Raji (cell line): ENCODE data around the gene TJAP1.

Source experiments
- POLR2A ChIP-seq: IDR thresholded peaks from 2 replicates; pipeline ENCODE4 v1.6.1; 2011; ENCODE audit warnings: low read depth, low read length, control low read depth; ENCODE audit not compliant: insufficient read depth

The TJAP1 gene

DNA sequence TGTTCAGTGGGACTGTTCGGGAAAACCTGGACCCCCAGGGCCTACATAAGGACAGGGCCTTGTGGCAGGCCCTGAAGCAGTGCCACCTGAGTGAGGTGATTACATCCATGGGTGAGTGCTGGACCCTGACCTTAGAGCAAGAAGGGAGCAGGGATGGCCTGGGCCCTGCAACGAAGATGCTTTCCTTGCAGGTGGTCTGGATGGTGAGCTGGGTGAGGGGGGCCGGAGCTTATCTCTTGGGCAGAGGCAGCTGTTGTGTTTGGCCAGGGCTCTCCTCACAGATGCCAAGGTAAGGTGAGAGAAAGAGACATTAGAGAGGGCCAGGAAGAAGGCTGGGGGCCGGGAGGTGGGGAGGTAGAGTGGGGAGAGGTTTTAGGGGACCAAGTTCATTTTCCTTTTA is 28.5 kb upstream of the TJAP1 start:
- no peak for TF ChIP-seq POLR2A

- no peak for TF ChIP-seq POLR2A
These were observed 26.7 kb upstream of the TJAP1 start for GRCh38 chr6:43450699-43451131.

DNA sequence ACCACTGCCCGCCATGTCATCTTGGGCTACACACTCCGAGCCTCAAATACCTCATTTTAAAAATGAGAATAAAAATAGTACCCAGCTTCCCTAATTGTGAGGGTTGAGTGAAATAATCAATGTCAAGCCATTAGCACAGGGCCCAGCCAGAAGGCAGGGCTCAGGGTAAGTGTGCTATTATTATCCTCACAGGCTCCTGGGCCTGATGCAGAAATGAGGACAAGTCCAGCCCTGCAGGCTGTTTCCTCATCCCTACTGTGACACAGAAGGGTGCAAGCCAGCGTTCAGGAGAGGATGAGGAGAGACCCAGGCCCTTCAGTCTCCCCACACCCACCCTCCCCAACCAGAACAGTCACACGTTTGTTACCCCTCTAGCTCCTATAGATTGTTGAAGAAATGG is 26.0 kb upstream of the TJAP1 start:
- no peak for TF ChIP-seq POLR2A

DNA sequence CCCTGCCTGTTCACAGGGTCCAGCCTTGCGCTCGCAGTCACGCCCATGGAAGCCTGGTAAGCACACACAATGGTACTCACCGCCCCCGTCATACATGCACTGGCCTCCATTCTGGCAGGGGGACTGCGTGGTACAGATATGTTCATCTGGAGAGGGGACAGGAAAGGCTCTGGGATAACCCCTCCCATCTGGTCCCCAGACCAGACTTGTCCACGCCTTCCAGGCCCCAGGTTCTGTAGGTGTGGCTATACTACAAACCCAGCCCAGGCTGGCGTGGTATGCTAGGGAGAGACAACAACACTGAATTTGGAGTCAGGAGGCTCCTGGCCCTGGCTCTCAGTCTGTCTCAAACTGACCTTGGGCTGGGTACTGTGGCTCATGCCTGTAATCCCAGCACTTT is 25.4 kb upstream of the TJAP1 start:
- no peak for TF ChIP-seq POLR2A

DNA sequence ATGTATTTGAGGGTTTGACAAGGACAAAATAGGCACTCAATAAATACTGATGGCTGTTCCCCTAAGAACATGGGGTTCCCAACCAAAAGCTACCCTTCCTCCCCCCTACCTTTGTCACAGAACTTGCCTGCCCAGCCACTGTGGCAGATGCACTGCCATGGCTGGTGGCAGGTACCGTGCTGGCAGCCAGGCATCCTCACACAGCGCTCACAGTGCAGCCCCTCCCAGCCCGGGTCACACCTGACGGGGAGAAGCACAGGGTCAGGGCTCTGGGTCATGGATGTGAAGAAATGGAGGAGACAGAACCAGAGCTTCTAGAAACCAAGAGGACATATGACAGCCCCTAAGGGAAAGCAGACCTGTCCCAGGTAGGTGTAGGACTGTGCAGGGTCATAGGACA is 24.5 kb upstream of the TJAP1 start:
- no peak for TF ChIP-seq POLR2A

GRCh38 chr6:43453831-43454230 is 23.5 kb upstream of the TJAP1 start:
- TF ChIP-seq POLR2A = no peak

DNA sequence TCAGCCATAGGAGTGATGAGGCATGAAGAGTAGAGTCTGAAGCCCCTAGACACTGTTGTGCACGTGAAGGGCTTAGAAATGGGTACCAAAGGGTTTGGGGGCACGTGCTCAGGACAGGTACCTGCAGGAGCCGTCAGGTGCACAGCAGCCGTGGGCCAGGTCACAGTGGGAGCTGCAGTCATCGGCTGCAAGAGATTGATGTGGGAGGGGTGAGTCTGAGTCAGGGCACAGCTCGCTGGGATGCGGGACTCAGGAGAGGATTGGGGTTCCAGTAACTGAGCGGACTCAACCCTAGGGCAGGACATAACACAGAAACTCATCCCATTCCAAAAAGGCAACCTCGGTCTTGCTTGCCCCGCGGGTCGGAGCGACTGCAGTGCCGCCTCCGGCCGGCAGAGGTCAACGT is 23.1 kb upstream of the TJAP1 start:
- TF ChIP-seq POLR2A = no peak

DNA sequence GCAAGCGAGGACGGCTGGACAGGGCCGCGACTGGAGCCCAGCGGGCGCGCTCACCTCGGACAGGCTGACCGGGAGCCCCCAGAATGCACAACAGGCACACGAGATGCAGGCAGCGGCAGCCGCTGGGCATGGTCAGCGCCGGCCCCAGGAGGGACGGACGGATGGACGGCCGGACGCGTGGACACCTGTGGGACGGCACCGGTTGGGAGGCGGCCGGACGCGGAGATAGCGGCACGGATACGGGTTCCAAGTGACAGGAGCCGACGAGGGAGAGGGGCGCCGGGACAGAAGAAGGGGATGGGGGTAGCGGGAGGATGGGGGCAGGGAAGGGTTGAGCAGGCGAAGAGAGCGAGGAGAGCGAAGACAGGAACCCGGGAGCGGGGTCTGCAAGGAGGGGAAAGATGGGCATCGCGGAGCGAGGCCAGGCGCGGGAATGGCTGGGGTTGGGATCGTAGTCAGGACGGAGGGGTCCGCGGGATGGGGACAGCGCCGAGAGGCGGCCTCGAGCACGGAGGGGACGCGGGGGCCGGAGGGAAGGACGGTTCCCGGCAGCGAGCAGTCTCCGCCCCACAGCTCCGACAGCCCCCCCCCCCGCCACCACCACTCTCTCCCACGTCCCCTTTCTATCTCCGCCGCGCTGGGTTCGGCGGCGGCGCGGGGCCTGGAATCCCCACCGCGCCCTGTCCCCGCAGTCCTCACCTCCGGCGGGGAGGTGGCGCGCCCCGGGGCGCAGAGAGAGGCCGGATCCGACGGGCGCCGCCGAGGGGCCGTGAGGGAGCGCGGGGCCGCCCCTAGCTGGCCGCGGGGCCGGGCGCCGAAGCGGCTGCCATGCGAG is 22.5 kb upstream of the TJAP1 start:
- no peak for TF ChIP-seq POLR2A

DNA sequence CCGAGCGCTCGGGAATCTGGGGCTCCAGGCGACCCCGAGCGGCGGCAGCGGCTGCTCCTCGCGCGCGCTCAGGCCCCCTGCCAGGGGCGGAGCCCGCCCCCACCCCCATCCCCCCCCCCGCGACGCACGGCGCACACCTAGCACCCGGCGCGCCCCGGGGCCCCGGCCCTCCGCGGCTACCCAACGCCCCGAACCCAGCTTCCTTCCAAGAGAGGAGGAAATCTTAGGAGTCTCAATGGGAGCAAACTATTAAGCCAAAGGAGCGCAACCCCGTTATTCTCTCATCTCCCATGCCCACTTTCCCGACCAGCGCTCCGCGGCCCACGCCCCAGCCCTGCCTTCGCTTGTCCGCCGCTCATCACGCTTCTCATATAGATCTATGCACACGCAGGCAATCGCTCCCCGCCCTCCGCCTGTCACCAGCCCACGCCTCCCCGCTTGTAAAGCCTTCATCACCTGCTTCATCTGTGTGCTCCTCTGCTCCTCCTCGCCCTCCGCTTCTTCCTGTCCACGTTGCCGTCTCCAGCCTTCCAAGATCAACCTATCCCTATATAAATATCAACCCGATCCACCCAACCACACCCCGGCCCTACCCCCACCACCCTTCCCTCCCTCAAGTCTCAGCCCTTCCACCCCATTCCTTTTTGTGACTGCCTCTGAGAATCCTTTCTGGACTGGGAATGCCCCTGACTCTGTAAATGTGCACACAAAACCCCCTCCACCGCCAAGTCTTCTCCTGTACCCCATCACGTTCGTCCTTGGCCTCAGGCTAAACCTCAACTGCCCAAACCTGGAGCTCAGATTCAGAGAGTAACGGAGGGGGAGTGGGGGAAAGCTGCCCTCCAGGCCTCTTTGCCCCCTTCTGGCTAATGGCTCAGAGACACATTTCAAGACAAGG is 21.6 kb upstream of the TJAP1 start, which contains the start of gene DLK2:
TSS of gene DLK2 (minus strand) at position 18 of the 898 bp plus-strand sequence. CDS start 723 bp downstream, outside the sequence.
- TF ChIP-seq POLR2A = no peak

DNA sequence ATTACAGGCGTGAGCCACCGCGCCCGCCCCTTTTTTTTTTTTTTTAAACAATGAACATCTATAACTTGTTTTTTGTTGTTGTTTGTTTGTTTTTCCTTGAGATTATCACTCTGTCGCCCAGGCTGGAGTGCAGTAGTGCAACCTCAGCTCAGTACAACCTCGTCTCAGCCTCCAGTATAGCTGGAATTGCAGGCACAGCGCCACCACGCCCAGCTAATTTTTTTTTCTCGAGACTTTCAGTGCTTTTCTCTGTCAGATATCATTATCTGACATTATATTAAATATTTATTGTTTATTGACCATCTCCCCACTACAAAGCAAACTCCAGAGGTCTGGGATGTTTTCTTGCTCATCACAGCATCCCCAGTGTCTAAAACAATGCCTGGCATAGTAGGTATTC is 19.7 kb upstream of the TJAP1 start:
- TF ChIP-seq POLR2A = no peak

- TF ChIP-seq POLR2A = no peak
These were observed 17.8 kb upstream of the TJAP1 start for GRCh38 chr6:43459535-43459934.

DNA sequence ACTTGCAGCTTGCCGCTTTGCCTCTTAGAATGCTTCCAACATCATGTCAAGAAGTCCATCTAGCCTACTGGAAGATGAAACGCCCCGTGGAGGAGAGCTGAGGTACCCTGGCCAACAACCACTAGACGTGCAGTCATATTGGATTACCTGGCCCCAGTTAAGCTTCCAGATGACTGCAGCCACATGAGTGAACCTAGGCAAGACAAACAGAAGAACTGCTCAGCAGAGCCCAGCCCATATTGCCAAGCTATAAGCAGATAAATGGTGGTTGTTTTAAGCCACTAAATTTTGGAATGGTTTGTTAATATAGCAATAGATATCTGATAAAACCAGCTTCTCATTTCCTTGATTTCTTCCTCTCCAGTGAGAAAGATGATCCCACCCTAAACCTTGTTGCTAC is 17.3 kb upstream of the TJAP1 start:
- no peak for TF ChIP-seq POLR2A

DNA sequence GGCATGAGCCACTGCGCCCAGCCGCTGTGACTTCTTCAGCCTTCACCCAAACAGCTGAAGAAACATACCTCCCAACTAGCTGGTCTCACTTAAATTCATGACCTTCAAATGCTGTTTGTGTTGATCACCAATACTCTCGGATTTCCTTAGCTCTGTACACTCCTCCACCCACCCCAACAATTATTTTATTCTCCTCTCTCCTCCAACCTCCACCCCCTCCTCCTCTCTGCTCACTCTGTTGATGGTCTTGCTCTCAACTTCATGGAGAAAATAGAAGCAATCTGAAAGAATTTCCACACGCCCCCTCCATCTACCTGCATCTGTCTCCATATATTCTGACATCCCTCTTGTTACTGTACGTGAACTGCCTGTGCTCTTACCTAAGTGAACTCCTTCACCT is 15.4 kb upstream of the TJAP1 start:
- no peak for TF ChIP-seq POLR2A

DNA sequence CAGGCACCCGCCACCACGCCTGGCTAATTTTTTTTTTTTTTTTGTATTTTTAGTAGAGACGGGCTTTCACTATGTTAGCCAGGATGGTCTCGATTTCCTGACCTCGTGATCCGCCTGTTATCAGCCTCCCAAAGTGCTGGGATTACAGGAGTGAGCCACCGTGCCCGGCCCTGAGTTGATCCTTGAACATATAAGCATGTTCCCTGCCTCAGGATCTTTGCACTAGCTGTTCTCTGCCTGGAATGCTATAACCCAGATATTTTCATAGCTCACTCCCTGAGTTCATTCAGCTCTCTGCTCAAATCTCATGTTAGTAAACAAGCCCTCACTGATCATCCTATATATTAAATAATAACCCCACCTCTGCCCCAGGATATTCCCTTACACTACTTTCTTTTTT is 13.0 kb upstream of the TJAP1 start:
- no peak for TF ChIP-seq POLR2A

DNA sequence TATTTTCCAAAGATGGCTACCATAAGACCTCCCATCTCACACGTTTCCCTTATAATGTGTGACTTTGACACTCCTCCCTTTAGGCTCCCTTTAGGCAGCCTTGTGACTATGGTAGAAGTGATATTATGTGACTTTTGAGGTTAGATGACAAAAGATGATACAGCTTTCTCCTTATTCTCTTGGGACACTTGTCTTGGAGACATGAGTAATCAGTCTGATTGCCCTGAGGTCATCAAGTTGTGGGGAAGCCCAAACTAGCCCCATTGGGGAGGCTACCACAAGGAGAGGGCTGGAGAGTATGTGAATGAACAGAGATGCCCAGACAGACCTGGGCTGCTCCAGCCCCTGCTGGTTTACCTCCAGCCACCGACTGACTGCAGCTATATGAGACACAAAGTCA is 11.4 kb upstream of the TJAP1 start:
- TF ChIP-seq POLR2A = no peak

DNA sequence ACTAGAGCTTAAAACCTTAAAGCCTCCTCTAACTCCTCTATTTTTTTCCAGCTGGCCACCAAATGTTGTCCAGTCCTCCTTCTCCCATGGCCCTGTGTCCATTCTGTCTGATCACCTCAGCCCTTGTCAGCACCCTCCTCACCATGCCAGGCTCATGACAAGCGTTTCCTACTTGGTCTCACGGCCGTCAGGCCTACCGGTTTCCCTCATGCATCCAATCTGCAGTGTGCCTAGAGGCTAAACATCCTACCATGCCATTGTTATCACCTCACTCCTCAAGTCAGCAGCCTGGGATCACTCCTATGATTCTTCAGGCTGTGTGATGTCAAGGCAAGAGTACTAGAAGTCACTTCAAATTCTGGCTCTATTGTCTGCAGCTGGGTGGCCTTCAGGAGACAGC is 9.6 kb upstream of the TJAP1 start:
- TF ChIP-seq POLR2A = no peak
